ENCODE data around the gene ZNF205.

Gene ZNF205

DNA sequence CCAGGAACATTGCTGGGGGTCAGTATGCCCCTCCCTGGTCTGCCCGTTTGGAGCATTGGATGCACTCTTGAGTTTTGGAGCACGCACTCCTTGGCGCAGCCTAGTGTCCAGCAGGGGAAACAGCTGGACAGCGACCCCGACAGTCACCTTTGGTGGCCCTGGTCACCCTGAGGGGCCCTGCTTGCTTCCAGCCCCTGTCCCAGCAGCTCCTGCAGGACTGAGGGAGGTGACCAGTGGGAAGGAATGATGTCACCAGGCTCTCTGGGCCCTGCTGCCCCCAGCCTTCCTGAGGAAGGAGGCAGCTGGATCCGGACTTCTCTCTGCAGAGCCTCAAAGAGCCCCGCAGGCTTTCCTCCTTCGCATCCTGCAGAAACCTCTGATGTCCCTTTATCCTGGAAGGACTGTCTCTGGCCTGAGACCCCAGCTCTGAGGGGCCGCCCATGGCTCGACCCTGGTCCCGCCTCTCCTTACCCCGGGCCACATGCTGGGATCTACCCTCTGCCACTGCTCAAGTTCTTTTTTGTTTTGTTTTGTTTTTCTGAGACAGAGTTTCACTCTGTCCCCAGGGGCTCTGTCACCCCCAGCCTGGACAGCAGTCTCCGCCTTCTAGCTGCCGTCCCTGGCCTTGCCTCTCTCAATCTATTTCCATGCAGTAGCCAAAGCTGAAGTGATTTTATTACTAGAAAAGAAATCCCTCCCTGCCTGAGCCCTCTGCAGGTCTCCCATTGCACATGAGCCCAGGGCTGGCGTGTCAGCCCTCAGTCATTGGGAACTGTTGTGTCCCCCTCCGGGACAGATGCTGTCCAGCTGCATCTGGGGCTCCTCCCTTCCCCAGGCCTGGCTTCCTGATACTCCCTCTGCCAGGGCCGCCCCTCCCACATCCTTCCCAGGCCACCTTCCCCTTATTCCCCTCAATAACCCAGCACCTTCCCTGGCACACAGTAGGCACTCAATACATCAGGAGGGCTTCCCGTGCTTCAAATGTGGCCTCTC, 24.8 kb upstream of the ZNF205 start:
- TF ChIP-seq, protein P1, sequence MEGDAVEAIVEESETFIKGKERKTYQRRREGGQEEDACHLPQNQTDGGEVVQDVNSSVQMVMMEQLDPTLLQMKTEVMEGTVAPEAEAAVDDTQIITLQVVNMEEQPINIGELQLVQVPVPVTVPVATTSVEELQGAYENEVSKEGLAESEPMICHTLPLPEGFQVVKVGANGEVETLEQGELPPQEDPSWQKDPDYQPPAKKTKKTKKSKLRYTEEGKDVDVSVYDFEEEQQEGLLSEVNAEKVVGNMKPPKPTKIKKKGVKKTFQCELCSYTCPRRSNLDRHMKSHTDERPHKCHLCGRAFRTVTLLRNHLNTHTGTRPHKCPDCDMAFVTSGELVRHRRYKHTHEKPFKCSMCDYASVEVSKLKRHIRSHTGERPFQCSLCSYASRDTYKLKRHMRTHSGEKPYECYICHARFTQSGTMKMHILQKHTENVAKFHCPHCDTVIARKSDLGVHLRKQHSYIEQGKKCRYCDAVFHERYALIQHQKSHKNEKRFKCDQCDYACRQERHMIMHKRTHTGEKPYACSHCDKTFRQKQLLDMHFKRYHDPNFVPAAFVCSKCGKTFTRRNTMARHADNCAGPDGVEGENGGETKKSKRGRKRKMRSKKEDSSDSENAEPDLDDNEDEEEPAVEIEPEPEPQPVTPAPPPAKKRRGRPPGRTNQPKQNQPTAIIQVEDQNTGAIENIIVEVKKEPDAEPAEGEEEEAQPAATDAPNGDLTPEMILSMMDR (conservative IDR thresholded peaks at IDR 0.05; ENCODE audit: low read depth, low read length), result peak; percentile 22
- H3K4me3 ChIP-seq (ENCODE audit: low read length), result no peak overlapping the region
- no peak for DNase-seq (ENCODE audit: low read depth)

DNA sequence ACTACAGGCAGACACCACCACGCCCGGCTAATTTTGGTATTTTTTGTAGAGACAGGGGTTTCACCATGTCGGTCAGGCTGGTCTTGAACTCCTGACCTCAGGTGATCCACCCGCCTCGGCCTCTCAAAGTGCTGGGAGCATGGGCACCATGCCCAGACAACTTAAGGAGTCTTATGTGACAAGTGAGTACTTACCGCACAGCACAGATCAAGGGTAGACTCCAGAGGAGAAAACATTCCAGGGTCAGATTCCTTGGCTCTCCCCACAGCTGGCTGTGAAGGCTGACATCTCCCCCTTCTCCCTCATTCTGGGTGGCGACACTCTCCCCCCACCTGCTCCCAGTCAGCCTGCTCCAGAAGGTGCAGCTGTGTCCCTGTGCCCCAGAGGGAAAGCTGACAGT, 23.9 kb upstream of the ZNF205 start:
- no peak for DNase-seq (ENCODE audit: low read depth)
- TF ChIP-seq, protein P1 (conservative IDR thresholded peaks at IDR 0.05; ENCODE audit: low read depth, low read length), result no peak
- H3K4me3 ChIP-seq (ENCODE audit: low read length), result no peak overlapping the region

DNA sequence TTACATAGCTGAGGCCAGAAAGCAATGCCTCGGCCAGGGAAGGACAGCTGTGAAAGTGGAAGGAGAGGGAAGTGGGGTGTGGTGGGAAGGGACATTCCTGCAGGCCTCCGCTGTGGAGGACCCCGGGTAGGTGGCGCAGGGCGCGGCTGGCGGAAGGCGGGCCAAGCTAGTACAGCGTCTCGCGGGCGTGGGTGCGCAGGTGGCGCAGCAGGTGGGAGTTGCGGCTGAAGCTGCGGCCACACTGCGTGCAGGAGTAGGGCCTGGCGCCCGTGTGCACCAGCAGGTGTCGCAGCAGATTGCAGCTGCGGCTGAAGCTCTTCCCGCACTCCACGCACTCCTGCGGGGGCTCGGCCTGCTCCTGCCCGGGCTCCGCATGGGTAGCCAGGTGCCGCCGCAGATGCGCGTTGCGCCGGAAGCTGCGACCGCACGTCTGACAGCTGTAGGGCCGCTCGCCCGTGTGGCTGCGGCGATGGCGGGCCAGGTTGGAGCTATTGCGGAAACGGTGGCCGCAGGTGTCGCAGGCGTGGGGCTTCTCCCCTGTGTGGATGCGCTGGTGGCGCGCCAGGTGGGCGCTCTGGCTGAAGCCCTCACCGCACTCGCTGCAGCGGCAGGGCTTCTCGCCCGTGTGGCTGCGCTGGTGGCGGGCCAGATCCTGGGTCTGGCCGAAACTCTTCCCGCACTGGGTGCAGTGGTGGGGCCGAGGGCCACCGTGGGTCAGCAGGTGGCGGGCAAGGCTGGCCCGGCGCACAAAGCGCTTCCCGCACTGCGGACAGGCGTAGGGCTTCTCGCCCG, 23.3 kb upstream of the ZNF205 start:
- TF ChIP-seq, protein P1 (conservative IDR thresholded peaks at IDR 0.05; ENCODE audit: low read depth, low read length), result no peak
- no peak overlapping the region for H3K4me3 ChIP-seq (ENCODE audit: low read length)
- DNase-seq (ENCODE audit: low read depth), result no peak

DNA sequence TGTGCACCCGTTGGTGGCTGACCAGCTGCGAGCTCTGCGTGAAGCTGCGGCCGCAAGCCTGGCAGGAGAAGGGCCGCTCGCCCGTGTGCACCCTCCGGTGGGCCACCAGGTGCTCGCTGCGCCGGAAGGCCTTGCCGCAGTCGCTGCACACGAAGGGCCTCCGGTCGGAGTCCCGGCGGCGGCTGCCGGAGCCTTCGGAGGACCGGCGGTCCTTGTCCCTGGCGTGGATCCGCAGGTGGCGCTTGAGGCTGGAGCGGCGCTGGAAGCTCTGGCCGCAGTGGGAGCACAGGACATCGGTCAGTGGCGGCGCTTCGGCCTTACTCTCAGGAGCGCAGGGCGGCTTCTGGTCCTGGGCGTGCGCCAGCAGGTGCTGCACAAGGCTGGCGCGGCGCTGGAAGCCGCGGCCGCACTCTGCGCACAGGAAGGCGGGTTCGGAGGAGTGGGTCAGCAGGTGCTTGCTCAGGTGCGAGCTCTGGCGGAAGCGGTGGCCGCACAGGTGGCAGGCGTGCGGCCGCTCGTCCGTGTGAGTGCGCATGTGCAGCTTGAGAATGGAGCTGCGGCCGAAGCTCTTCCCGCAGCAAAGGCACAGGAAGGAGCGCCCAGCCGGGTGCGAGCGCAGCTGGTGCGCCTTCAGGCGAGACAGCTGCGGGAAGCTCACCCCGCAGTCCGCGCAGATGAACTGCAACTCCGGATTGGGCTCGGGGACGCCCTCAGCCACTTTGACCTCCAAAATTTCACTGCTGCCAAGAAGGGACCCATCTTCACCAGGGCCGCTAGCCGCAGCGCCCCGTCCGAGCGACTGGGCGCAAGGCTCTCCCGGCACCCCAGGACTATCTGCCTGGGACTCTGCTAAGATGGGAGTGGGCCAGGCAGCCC, 22.4 kb upstream of the ZNF205 start:
- H3K4me3 ChIP-seq (ENCODE audit: low read length), result no peak overlapping the region
- TF ChIP-seq, protein P1 (conservative IDR thresholded peaks at IDR 0.05; ENCODE audit: low read depth, low read length), result no peak
- no peak for DNase-seq (ENCODE audit: low read depth)

DNA sequence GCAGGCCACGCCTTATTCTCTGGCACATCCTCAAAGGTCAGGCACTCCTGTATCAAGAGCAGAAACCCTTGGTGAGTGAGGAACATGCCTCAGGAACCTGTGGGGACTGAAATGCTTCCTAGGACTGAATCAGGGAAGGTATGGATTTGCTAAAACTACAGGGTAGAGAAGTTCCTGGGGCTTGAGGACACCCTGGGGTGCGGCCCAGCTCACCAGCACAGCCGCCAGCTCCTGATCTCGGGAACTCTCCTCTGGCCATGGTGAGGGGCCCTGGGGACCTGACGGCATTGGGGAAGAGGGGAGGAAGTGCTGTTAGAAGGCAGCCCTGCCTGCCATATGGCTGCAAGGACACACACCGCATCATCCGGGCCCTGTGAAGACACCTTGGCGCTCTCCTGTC, 20.8 kb upstream of the ZNF205 start:
- H3K4me3 ChIP-seq (ENCODE audit: low read length), result no peak overlapping the region
- TF ChIP-seq, protein P1 (conservative IDR thresholded peaks at IDR 0.05; ENCODE audit: low read depth, low read length), result no peak
- no peak for DNase-seq (ENCODE audit: low read depth)

DNA sequence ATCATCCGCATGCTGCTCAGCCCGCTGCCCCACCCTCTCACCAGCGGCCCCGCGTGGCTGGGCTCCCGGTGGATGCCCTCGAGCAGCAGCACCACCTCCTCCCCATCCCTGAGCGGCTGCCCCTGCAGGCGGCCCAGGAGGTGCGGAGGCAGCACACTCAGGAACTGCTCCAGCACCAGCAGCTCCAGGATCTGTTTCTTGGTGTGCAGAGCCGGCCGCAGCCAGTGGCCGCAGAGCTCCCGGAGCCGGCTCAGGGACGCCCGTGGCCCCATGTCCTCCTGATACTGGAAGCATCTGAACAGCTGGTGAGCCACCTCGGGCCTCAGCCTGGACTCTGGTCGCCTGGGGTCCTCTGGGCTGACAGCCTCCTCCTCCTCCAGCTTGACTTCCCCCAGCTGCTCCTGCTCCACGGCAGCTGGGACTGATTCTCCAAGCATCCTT, 19.9 kb upstream of the ZNF205 start:
- DNase-seq (ENCODE audit: low read depth), result no peak
- no peak overlapping the region for H3K4me3 ChIP-seq (ENCODE audit: low read length)
- TF ChIP-seq, protein P1 (conservative IDR thresholded peaks at IDR 0.05; ENCODE audit: low read depth, low read length), result no peak

All from retinal pigment epithelial cell (primary cell).